Amygdala (tissue), 56 donors: ENCODE measurements around the gene ARHGAP35.
"Not testable (repeated sequence)": the region's sequence is repeated elsewhere in the genome, so short reads cannot be mapped to it uniquely, and the experiment has no call there.

Experiments used
- DNase-seq, 56 donors: peaks; one replicate each; lab custom pipeline; 2025; lab: John Stamatoyannopoulos, UW

Gene ARHGAP35

DNA sequence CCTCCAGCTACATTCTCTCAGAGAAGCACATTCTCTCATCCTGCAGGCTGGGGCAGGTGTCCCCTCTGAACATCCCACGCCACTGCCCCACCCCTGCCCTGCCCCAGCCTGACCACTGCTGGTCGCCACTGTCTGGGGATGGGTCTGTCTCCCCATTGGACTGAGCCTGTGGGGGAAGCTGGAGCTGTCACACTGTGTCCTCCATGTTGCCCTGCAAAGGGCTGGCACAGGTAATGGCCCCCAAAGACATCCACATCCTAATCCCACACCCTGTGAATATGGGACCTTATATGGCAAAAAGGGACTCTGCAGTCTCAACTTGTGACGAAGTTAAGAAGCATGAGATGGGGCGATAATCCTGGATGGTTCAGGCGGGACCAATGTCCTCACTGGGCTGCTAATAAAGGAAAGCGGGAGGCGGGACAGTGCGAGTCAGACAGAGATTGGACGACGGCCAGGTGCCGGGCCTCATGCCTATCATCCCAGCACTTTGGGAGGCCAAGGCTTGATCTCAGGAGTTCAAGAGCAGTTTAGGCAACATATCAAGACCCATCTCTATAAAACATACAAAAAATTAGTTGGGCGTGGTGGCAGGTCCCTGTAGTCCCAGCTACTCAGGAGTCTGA is 19.2 kb upstream of the ARHGAP35 start:
- DNase-seq = peak in 1 of 56 donors; percentile 20

DNA sequence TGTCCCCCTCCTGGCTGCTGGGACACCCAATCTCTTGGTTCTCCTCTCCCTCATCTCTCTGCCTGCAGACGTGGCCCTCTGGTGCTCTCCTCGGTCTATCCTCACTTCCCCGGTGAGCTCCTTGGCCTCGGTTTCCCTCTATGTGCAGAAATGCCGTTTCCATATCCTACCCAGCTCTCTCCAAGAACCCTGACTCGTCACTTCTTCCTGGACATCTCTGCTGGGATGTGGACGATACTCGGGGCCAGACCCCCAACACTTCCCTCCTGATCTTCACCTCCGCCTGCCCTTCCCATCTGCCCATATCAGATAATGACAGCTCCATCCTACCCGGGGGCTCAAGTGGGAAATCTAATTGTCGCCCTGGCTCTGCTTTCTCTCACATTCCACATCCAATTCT is 18.0 kb upstream of the ARHGAP35 start:
- DNase-seq = no peak

DNA sequence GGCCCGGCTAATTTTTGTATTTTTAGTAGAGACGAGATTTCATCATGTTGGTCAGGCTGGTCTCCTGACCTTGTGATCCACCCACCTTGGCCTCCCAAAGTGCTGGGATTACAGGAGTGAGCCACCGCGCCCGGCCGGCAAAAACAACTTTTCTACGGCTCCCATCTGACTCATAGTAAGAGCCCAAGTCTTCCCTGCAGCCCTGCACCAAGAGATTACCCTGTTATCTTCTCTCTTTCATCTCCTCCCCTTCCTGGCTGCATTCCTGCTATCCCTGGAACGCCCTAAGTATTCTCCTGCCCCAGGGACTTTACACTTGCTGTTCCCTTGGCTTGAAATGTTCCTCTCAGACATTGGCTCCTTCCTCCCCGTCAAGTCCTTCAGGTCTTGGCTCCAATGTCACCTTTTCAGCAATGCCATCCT is 16.7 kb upstream of the ARHGAP35 start:
- no peak for DNase-seq

DNA sequence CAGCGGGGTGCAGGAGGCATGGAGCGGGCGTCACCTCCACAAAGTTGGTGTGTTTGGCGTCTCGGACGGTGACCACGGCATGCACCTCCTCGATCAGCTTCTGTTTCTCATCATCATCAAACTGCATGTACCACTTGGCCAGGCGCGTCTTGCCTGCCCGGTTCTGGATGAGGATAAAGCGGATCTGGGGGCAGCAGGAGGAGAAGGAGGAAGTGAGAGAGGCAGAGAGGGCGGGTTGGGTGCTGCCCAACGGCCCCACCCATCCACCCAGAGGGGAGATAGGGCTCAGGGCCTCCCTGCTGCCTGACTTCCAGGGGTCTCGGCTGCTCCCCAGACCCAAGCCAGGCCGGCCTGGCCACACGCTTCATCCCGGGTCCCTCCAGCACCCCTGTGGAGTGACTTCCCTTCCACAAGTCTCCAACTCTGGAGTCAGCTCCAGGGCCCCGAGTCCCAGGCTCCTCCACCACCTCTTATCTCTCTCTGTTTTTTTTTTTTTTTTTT is 14.8 kb upstream of the ARHGAP35 start:
- DNase-seq = no peak

DNA sequence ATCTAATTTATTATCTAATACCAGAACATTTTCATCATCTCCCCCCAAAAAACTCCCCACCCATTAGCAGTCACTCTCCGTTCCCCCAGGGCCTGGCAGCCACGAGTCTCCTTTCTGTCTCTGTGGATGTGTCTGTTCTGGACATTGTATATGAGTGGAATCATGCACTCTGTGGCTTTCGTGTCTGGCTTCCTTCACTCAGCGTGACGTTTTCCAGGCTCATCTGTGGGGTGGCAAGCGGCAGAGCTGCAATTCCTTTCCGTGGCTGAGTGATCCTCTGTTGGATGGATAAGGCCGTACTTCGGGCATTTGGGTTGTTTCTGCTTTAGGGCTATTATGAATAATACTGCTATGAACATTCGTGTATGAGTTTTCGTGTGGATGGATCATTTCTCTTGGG is 13.3 kb upstream of the ARHGAP35 start:
- DNase-seq = no peak

DNA sequence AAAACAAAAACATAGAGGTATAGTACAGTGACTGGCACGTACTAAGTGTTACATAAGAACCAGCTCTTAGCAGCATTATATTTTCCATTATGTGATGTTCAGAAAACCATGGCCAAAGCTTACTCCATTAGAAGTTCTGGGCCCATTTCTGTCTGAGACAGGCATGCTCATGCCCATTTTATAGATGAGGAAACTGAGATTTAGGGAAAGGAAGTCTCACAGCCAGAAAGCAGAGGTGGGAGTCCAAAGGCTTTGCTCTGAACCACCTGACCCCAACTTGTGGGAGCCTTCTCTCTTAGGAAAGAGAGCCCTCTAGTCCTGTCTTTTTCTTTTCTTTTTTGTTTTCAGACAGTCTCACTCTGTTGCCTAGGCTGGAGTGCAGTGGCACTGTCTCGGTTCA is 12.4 kb upstream of the ARHGAP35 start:
- no peak for DNase-seq

DNA sequence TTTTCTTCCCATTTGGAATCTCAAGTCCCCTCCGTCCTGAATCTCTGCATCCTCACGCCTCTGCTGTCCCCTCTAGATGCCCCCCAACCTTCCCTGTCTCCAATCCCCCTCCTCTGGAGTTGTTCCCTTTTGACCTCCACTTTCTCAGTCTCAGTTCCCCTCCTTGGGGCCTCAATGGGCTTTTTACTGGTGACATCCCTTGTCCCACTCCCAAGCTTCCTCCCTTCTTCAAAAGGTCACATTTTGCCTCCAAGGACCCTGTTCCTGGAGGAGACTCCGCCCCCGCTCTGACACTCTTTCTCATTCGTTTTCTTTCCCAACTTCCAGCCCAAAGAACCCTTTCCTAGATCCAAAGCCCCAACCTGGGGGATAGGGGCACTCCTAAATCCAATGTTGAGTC is 11.2 kb upstream of the ARHGAP35 start:
- DNase-seq = no peak

DNA sequence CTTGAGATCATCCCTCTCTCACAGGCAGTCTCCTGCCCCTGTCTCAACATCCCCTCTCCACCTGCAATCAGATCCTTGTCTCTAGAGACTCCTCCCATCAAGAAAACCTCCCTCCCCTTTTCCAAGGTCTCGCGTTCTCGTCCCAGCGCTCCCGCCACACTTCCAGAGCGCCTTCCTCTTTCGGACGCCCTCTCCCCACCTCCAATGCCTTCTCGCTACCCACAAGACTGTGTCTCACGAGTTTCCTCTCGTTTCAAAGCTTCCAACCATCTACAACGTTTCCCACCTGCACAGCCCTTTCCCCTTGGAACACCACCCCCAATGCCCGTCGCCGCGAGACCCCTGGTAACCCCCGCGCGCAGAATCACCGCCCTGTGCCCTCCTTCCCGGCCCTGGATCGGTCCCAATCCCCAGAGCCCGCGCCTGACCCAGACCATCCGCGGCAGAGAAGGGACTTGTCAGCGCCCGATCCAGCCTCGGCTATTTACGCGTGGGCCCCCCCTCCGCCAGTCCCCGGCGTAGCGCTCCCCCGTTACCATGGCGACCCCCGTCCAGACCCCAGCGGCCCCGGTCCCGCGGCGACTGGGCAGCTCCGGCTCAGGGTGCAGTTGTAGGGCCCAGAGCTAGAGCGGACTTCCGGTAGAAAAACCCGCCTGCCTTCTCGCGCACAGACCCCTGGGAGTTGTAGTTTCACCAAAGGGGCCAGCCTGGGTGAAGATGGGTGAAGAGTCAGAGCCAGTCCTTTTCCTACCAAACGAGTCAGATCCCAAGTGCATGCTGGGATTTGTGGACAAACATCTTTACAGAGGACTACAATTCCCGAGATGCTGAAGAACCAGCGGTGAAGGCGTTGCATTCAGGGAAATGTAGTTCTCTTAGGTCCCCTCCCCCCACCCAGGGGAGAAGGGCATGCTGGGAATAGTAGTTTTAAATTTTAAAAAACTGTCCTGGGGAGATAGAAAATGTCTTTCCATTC is 10.3 kb upstream of the ARHGAP35 start, which contains the start of gene AP2S1:
AP2S1 (minus strand) TSS at position 619 of the 976 bp plus-strand sequence; CDS start at position 539, 80 bp downstream.
- peak; percentile 44 to 99 (median 95) for DNase-seq

DNA sequence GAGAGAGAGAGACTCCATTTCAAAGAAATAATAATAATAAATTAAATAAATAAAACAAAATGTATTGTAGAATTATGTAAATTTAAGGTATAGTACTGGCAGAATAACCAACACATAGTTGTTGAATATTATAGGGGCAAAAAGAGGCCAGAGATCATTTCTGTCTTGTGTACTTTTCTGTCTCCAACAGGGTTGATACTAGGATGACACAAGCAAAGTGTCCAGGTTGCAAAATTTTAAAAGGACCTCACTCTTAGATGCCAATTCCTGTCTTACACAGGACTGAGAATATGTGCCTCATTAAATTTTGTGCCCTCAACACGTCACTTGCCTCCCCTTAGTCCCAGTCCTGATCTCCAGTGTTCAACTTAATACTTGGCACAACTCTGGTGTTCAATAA is 8.0 kb upstream of the ARHGAP35 start:
- DNase-seq = no peak

DNA sequence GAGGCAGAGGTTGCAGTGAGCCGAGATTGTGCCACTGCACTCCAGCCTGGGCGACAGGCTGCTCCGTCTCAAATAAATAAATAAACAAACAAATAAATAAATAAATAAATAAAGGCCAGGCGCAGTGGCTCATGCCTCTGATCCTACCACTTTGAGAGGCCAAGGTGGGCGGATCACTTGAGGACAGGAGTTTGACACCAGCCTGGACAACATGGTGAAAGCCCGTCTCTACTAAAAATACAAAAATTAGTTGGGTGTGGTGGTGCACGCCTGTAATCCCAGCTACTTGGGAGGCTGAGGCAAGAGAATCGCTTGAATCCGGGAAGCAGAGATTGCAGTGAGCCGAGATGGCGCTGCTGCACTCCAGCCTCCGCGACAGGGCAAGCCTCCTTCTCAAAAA is 6.1 kb upstream of the ARHGAP35 start:
- DNase-seq = not testable (repeated sequence)

DNA sequence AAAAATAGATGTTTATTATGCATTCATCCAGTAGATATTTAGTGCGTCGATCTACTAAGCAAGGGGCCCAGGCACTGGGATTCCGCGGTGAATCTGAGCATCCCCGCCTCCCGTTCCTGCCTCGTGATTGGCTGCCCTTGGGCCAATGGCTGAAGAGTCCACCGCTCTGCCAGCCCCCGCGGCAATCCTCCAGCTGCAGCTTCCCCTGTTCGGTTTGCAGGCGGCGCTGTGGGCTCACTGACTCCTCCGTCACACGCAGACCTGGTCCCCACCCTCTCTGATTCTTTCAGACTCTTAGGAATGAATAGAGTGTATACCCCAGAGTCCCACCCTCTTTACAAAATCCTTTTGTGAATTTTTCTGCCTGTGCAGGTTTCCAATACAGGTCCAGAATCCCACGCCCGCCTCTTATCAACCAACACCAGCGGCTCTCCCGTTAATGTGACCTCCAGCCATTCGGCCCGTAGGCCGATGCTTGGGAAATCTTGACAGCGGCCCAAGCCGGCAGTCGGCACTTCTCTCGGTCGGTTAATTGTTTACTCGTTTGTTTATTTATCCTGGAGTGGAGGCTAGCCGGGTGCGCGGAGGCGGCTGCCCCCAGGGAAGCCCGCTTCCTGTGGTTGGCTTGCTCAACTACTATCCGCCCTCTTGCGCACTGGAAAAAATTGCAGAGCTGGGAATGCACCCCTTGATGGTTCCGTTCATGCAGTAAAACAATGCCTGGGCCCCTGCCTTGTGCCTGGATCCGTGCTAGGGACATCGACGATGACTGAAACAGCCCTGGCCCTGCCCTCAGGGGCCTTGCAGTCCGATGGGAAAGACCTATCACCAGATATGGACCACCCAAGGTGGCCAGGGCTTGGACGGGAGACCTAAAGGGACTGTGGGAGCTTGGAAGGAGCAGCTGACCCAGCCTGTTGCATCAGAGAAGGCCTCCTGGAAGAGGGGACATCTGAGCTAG is 4.5 kb upstream of the ARHGAP35 start:
- peak; percentile 59 to 99 (median 94) for DNase-seq

DNA sequence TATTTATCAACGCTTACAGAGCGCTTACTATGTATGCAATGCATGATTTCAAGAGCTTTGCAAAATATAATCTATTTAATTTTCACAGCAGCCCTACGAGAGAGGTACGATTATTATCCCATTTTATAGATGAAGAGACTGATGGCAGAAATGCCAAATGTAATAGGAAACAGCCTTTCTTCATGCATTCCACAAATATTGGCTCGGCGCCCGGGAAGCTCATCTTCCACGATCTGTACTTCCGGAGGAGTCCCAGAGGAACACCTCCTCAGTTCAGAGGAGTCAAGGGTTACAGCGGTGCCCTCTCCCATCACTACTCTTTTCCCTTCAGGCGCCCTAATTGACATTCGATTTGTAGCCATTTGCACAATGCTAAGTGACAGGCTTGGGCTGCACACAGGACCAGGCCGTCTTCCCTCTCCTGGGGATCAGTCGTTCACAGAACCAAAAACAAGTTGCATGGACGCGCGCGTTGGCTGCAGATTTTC is 1.1 kb upstream of the ARHGAP35 start:
- DNase-seq = peak in 7 of 56 donors; percentile 44 to 82 (median 61)

DNA sequence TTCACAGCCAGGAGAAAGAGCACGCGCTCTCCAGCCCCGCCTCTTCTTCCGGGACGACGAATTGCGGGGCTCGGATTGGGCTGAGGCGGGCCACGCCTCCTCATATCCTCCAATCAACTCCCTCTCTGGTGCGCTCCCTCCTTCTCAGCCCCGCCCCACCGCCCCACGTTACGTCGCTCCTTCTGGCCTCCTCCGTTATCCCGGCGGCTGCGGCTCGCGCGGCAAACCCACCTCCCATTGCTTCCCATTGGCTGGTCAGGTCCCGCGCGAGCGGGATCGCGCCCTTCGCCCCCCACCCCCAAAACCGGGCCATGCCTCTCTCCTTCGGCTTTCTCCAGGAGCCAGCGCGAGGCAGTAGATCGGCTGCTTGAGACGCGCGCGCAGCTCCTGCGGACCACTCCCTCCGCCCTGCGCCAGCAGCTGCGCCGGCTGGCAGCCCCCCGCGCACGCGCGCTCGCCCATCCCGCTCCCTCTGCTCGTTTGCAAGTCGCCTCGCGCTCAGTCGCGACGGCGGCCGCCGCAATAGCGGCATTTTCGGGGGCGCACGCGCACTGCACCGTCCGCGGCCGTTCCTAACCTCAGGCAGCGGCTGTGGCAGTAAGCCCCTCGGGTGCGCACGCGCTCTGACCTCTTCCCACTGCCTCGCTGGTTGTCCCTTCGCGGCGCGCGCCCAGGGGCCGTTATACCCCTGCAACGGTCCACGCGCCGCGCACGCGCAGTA is 512 bp upstream of the ARHGAP35 start:
- DNase-seq = peak; percentile 57 to 99 (median 96)

DNA sequence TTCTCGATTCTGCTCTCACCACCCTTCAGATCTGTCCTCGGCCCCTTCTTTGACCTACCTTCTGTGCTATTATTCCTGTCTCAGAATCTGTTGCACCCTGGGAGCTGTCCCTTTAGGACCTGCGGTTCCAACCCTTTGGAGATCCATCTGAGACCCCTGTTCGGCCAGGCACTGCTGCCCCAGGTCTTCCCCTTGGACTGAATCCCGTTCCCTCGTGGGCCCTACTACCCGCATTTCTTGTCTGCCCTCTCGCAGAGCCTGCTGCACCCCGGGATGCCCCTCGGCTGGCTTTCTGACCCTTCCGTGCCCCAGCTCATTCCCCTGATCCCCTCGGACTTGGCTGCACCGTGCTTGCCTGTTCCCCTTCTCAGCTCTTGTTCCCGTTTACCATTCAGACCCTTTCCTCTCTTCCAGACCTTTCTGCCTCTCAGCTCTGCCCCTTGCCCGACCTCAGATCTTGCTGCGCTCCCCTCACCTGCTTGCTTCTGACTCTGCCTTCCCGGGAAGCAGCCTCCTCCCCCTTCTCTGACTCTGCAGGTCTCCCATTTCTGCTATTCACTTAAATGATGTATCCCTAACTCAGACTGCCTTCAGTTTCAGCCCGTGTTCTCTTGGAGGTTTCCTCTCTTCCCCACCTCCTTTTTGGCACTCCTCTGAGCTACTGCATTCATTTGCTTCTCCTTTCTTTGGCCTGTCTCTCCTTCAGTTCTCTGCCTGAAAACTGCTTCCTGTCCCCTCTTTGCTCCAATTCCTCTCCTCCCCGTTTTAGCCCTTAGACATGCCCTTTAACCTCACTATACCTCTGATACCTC is 1.1 kb downstream of the ARHGAP35 start:
- DNase-seq = peak in 14 of 56 donors; percentile 13 to 57 (median 33)

DNA sequence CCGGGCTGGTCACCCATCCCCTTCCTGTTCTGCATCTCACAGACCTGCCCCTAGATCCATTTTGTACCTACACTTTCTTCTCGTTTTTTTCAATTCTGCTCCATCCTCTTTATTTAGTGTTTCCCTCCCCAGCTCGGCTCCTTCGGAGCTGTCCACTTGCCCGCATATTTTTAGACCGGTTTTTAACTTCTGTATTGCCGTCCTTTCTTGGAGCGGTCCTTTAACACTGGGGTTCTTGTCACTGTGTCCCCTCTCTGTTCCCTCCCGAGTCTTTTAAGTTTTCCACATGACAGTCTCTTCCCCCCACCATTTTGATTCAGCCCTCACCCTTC is 1.7 kb downstream of the ARHGAP35 start:
- no peak for DNase-seq

DNA sequence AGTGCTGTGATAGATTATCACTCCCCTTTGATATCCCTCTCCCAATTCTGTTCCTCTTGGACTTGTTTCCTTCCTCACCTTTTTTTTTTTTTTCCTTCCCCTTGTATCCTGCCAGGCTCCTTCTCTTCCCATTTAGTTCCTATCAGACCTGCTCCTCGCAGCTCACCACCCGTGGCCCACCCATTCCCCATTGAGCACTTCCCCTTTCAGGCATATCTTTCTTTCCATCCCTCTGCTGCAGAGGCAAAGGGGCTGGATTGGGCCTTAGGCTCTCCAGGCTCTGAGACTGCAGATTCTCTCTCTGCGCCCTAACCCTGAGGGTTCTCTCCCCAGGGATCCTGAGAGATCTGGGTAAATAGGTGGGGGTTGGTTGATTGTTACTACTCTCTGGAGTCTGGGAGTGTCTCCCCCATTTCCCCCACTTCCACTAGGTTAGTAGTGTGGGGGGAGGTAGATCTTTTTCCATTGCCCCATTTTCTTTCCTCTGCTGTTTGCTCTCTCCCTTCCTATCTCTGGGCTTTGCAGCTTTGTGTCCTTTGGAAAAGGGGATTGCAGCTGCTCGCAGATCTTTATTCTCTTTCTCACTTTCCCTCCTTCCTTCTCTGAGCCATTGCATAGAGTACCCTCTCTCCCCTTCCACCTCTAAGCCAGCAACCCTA is 2.3 kb downstream of the ARHGAP35 start:
- peak in 1 of 56 donors; percentile 36 for DNase-seq

DNA sequence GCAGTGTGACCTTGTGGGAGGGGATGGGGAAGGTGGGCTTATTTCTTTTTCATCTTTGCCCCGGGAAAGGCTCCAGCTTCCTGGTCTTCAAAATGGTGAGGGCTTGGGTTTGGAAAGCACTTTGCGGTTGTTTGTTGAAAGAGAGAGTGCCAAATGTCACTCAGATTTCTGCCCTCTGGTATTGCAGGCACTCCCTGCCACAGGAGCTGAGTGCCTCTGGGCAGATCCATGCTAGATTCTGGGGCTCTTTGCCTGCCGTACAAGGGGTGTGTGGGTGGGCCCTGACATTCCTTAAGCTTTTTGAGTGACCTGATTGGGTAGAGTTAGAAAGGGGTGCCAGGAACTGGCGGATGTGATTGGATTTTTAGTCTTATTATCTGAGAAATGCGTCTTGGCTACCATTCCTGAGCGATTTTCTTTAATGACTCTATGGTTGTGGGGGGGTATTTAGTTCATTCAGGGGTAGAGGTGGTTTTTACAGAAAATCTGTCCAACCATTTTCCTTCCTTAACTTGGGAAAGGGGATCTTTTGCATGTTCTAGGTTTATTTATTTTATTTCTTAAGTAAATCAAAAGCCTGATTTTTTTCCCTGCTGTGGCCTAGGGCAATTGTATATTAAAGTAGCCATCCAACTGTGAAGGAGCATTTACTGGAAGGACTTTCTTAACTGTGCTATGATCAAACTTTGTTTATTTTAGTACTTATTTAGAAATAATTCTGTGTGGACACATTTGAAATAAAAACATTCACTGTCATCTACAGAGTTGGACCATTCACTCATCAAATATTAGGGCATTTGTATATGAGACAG is 3.2 kb downstream of the ARHGAP35 start:
- DNase-seq = peak in 16 of 56 donors; percentile 9 to 22 (median 16)
